B cell (primary cell): Measurements from ENCODE around the gene NEAT1. TPM values are rescaled to one million over a fixed set of nuclear protein-coding genes. Genes with fewer than 3 reads are reported as not detected.
A peak's percentile ranks its signal among the peaks of the same experiment; 100 is the strongest.

Source experiments
- ATAC-seq: fragments of 200-7000 bp; cut with Tn5 transposase; one replicate; pipeline ENCODE4 v1.10.0; 2021; ENCODE audit warnings: low read depth, mild to moderate bottlenecking, moderate number of reproducible peaks, moderate library complexity
- CTCF ChIA-PET: fragments of 350-600 bp; sonication (Branson Sonifier 250); formaldehyde crosslinking; loops from one replicate; lab custom pipeline; 2021; ENCODE audit warnings: antibody characterized with exemption, inconsistent platforms; lab: Charles Lee
- POLR2A ChIA-PET: fragments of 350-600 bp; sonication (Branson Sonifier 250); formaldehyde crosslinking; loops from one replicate; lab custom pipeline; 2021; ENCODE audit warnings: antibody characterized with exemption; lab: Charles Lee
- DNase-seq: peaks from one replicate; pipeline ENCODE4 v3.0.0; 2013
- H2AFZ ChIP-seq: 2 replicates; pipeline ENCODE4 v1.6.1; 2012; ENCODE audit warnings: mild to moderate bottlenecking, low read depth, low read length; ENCODE audit not compliant: insufficient read depth, poor library complexity, severe bottlenecking
- H3K27ac ChIP-seq, 2 donors: 1 replicate in 1 of 2; 2 replicates in 1 of 2; pipeline ENCODE4 v1.5.1; 2012 to 2013; ENCODE audit warnings: low read length in 2 of 2, mild to moderate bottlenecking in 2 of 2, moderate library complexity in 1 of 2
- H3K27me3 ChIP-seq, 4 experiments: fragments of 200-600 bp in 1 of 4; sonication (generic) in 1 of 4; replicated peaks in 1 of 4; 1 replicate in 2 of 4; 2 replicates in 2 of 4; pipeline versions ENCODE4 v1.6.1 to v1.7.0; 2013 to 2016; ENCODE audit warnings: low read length in 3 of 4, mild to moderate bottlenecking in 2 of 4, mixed read lengths in 1 of 4, moderate library complexity in 1 of 4; ENCODE audit not compliant: insufficient read depth in 4 of 4, control insufficient read depth in 3 of 4; ENCODE audit errors: control extremely low read depth in 1 of 4
- H3K36me3 ChIP-seq, 2 experiments: replicated peaks in 1 of 2; 1 replicate in 1 of 2; 2 replicates in 1 of 2; pipeline versions ENCODE4 v1.6.1 to v1.7.1; 2013; ENCODE audit warnings: low read length in 1 of 2; ENCODE audit not compliant: insufficient read depth in 2 of 2, control insufficient read depth in 1 of 2; ENCODE audit errors: control extremely low read depth in 1 of 2, extremely low read depth in 1 of 2
- H3K4me1 ChIP-seq, 2 donors: fragments of 200-600 bp in 1 of 2; sonication (generic) in 1 of 2; 1 replicate in 1 of 2; 2 replicates in 1 of 2; pipeline versions ENCODE4 v1.5.1 to v1.6.1; 2013 to 2017; ENCODE audit warnings: low read length in 2 of 2; ENCODE audit not compliant: control insufficient read depth in 2 of 2, insufficient read depth in 2 of 2
- H3K4me2 ChIP-seq: replicated peaks from 2 replicates; pipeline ENCODE3; 2012; ENCODE audit warnings: mild to moderate bottlenecking, low read depth, low read length; ENCODE audit not compliant: poor library complexity, severe bottlenecking
- H3K4me3 ChIP-seq, 5 experiments: fragments of 200-600 bp in 1 of 5; sonication (generic) in 1 of 5; 1 replicate in 3 of 5; 2 replicates in 2 of 5; pipeline versions ENCODE4 v1.5.1 to v1.7.0; 2011 to 2016; ENCODE audit warnings: low read length in 4 of 5, mild to moderate bottlenecking in 4 of 5, low read depth in 2 of 5, control low read depth in 1 of 5, moderate library complexity in 1 of 5; ENCODE audit not compliant: insufficient read depth in 1 of 5; ENCODE audit errors: control extremely low read depth in 1 of 5, extremely low read depth in 1 of 5
- H3K79me2 ChIP-seq: fragments of 200-600 bp; sonication (generic); one replicate; pipeline ENCODE4 v1.6.0; 2016; ENCODE audit warnings: low read length; ENCODE audit not compliant: control insufficient read depth, insufficient read depth
- H3K9ac ChIP-seq: fragments of 200-600 bp; sonication (generic); 2 replicates; pipeline ENCODE4 v1.6.1; 2017; ENCODE audit warnings: mild to moderate bottlenecking, low read length, moderate library complexity
- H3K9me3 ChIP-seq, 3 donors: one replicate each; pipeline versions ENCODE4 v1.6.1 to v1.7.1; 2013; ENCODE audit warnings: low read length in 2 of 3; ENCODE audit not compliant: control insufficient read depth in 2 of 3, insufficient read depth in 1 of 3; ENCODE audit errors: control extremely low read depth in 1 of 3
- H4K20me1 ChIP-seq: 2 replicates; pipeline ENCODE4 v1.6.0; 2012; ENCODE audit warnings: mild to moderate bottlenecking, low read length; ENCODE audit not compliant: insufficient read depth, control insufficient read depth, poor library complexity, severe bottlenecking
- H3K27ac Mint-ChIP-seq: one replicate; pipeline ENCODE4 v1.8.0; 2021; ENCODE audit warnings: mixed read lengths
- H3K27me3 Mint-ChIP-seq: one replicate; pipeline ENCODE4 v1.8.0; 2021; ENCODE audit warnings: mixed read lengths
- H3K4me1 Mint-ChIP-seq: one replicate; pipeline ENCODE4 v1.8.0; 2021; ENCODE audit warnings: mixed read lengths
- H3K4me3 Mint-ChIP-seq: one replicate; pipeline ENCODE4 v1.8.0; 2021; ENCODE audit warnings: mixed read lengths
- H3K9me3 Mint-ChIP-seq: one replicate; pipeline ENCODE4 v1.8.0; 2022; ENCODE audit warnings: mixed read lengths; ENCODE audit not compliant: insufficient read depth
- EZH2 ChIP-seq: IDR thresholded peaks from 2 replicates; pipeline ENCODE4 v1.6.1; 2012; ENCODE audit warnings: borderline replicate concordance, low read depth, mild to moderate bottlenecking, moderate library complexity, low read length; ENCODE audit not compliant: insufficient read depth, poor library complexity, severe bottlenecking
- WGBS: methylation state at CpG from one replicate; pipeline ENCODE4 v1.1.5; 2013; ENCODE audit warnings: missing lambda C conversion rate; ENCODE audit not compliant: insufficient coverage; 5-methylcytosine and 5-hydroxymethylcytosine counted together
- intact Hi-C: fragments of 100-400 bp; cut with micrococcal nuclease; formaldehyde crosslinking; loops from one replicate; pipeline ENCODE4 v1.10.0; 2022
- polyA plus RNA-seq: library from polyadenylated mRNA; depleted of rRNA; stranded (reverse); fragments of >200 nt; gene quantifications from 2 replicates; pipeline ENCODE4 v1.2.3, GENCODE V29; 2012
- total RNA-seq, 2 donors: library from RNA; stranded (reverse); fragments of 120-200 nt in 1 of 2; gene quantifications; 1 replicate in 1 of 2; 2 replicates in 1 of 2; pipeline versions ENCODE4 v1.2.3 to v1.2.4, GENCODE V29; 2013 to 2022
- TF ChIP-seq, protein P1 (sequence below): fragments of 200-600 bp; IDR thresholded peaks from one replicate; pipeline ENCODE4 v1.8.0; 2022; ENCODE audit warnings: antibody characterized with exemption, mild to moderate bottlenecking

Gene NEAT1
- total and polyA plus RNA-seq, 2 donors (not counting 1 experiment from before 2014, with no cell fraction given): 66.7 to 1,642 TPM

DNA sequence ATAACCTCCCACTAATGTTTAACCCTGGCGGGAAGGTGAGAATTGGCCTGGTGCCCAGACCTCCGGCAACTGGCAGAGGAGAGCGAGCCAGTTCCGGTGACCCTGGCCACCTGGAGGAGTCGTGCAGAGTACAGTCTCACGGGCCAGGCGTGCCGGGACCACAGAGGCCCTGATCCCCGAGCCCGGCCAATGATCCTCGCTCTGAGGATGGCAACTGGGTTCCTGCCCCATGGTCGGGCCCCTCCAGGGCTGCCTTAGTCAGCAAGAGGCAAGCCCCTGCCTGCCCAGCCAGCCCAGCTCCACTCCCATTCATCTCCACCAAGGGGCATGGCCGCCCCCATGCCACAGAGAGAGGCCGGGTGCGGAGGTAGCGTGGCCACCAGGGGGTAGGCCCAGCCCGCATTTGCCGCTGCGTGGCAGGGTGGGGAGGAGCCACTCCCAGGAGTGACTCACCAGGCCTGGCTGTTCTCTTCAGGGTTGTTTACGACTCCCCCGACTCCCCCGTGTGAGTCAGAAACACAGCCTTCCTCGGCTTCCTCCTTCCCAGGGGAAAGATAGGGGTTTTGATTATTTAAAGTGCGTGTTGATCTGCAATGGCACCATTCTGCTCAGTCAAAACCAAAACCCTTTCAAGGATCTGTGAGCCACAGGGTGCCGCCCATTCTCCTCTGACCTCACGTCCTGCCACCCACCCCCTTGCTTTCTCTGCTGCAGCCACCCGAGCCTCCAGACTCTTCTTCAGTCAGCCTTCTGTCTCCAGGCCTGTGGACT, 40.4 kb upstream of the NEAT1 start, which contains the start of gene SLC25A45:
Gene SLC25A45 (minus strand): TSS at position 614 of the 771 bp plus-strand sequence. CDS start 695 bp downstream, outside the sequence.
- ChIA-PET CTCF (interaction anchor here (0.5 to 12.5 kb wide), 16 partner anchors 15 to 183 kb away, joined by 3 to 252 read pairs (median 4); partner anchors contain the start of gene MALAT1), POLR2A (interaction anchor here (0.6 to 7.2 kb wide), 11 partner anchors 21 to 329 kb away, joined by 4 to 107 read pairs (median 8); partner anchors contain the start of genes MALAT1 and NEAT1)
- Histone ChIP-seq H4K20me1 (no peaks in the 10 kb centered on the region), H3K9ac (peak within 1 kb of the TSS; percentile 87), H3K4me2 (peak within 1 kb of the TSS; percentile 100), H3K79me2 (peaks cover 58% of the 10 kb centered on the region), H3K36me3 (peaks cover 0 to 10% of the 10 kb centered on the region in 2 experiments), H3K4me3 (peak within 1 kb of the TSS; percentile 44 to 81 (median 61)), H3K9me3 (no peaks in the 10 kb centered on the region), H3K4me1 (peaks cover 35 to 71% of the 10 kb centered on the region in 2 donors), H3K27me3 (no peaks in the 10 kb centered on the region), H3K27ac (peak within 1 kb of the TSS; percentile 91), H2AFZ (peak within 1 kb of the TSS; percentile 88)
- intact Hi-C loops: loop anchor here (1.0 to 5.0 kb wide), 11 partner anchors 15 to 190 kb away; partner anchors contain the start of genes FAM89B, TIGD3 and ZNRD2
- H3K4me1 Mint-ChIP-seq: peaks cover 63% of the 10 kb centered on the region
- H3K27me3 Mint-ChIP-seq: no peaks in the 10 kb centered on the region
- H3K9me3 Mint-ChIP-seq: no peaks in the 10 kb centered on the region
- H3K27ac Mint-ChIP-seq: peak within 1 kb of the TSS; percentile 98
- TF ChIP-seq, protein P1, sequence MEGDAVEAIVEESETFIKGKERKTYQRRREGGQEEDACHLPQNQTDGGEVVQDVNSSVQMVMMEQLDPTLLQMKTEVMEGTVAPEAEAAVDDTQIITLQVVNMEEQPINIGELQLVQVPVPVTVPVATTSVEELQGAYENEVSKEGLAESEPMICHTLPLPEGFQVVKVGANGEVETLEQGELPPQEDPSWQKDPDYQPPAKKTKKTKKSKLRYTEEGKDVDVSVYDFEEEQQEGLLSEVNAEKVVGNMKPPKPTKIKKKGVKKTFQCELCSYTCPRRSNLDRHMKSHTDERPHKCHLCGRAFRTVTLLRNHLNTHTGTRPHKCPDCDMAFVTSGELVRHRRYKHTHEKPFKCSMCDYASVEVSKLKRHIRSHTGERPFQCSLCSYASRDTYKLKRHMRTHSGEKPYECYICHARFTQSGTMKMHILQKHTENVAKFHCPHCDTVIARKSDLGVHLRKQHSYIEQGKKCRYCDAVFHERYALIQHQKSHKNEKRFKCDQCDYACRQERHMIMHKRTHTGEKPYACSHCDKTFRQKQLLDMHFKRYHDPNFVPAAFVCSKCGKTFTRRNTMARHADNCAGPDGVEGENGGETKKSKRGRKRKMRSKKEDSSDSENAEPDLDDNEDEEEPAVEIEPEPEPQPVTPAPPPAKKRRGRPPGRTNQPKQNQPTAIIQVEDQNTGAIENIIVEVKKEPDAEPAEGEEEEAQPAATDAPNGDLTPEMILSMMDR: peak; percentile 85
- no peak for TF ChIP-seq EZH2
- ATAC-seq: peak; percentile 83
- H3K4me3 Mint-ChIP-seq: peak within 1 kb of the TSS; percentile 92
- DNase-seq: peak; percentile 93
- under 1% methylated on average over 21 of the region's 27 CpGs for WGBS
